ENCODE data around the gene GNG13.

The GNG13 gene

DNA sequence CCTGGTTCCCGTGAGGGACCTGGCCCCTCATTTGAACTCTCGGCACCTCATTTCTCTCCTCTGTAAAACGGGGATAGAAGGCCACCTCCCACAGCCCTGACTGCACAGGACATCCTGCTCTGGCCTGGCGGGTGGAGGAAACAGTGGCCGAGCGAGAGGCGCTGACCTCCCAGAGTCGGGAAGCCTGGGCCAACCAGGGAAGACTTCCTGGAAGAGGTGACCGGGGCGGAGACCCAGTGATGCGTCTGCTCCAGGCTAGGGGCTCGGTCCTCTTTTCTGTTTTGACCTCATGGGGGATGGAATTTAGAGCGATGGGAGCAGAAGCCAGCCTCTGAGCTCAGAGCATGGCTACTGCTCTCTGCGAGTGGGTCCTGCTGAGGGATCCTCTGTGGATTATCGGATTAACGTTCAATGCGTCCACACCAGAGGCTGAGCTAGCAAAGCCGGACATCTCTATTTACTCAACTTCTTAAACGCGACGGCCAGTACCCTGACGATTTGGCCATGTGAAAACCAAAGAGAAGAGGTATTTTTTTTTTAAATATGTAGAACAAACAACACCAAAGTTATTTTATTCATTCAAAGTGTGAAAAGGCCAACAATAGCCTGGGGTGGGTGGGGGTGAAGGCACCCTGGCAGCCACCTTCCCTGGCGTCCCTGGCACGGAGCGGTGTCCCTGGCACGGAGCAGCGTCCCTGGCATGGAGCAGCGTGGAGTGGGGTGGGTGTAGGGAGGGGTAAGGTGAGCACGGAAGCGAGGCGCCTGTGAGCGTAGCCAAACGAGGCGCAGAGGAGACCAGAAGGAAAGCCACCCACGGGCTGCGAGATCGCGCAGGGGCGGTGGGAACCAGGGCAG is 49.2 kb downstream of the GNG13 start:
- TF ChIP-seq, protein P1, sequence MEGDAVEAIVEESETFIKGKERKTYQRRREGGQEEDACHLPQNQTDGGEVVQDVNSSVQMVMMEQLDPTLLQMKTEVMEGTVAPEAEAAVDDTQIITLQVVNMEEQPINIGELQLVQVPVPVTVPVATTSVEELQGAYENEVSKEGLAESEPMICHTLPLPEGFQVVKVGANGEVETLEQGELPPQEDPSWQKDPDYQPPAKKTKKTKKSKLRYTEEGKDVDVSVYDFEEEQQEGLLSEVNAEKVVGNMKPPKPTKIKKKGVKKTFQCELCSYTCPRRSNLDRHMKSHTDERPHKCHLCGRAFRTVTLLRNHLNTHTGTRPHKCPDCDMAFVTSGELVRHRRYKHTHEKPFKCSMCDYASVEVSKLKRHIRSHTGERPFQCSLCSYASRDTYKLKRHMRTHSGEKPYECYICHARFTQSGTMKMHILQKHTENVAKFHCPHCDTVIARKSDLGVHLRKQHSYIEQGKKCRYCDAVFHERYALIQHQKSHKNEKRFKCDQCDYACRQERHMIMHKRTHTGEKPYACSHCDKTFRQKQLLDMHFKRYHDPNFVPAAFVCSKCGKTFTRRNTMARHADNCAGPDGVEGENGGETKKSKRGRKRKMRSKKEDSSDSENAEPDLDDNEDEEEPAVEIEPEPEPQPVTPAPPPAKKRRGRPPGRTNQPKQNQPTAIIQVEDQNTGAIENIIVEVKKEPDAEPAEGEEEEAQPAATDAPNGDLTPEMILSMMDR (IDR thresholded peaks at IDR 0.05), result no peak

GRCh38 chr16:750485-750884 is 50.0 kb downstream of the GNG13 start:
- TF ChIP-seq, protein P1 (IDR thresholded peaks at IDR 0.05), result no peak

DNA sequence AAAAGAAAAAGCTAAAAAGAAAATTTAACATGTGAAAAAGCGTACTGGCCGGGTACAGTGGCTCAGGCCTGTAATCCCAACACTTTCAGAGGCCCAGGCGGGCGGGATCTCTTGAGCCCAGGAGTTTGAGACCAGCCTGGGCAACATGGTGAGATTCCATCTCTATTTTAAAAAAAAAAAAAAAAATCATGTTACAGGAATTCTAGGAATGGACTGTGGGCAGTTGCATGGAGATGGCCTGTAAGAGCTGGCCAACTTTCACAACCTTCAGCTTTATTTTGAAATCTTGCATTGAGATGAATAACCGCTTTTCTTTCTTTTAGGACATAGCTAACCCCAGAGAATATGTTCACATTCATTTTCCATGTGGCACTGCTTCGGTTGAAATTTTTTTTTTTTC is 51.5 kb downstream of the GNG13 start:
- TF ChIP-seq, protein P1 (IDR thresholded peaks at IDR 0.05), result no peak
